NT2/D1 (cell line): ENCODE results near the gene UBE2E3.

ENCODE experiments used
- DNase-seq: peaks from one replicate; pipeline ENCODE4 v3.0.0-alpha.2; 2011; ENCODE audit warnings: low read depth, low spot score
- H3K27me3 ChIP-seq: 2 replicates; pipeline ENCODE4 v1.6.0; 2011; ENCODE audit warnings: mild to moderate bottlenecking; ENCODE audit not compliant: insufficient read length, insufficient read depth
- H3K36me3 ChIP-seq: 2 replicates; pipeline ENCODE4 v1.6.1; 2011; ENCODE audit warnings: mild to moderate bottlenecking, low read length, mixed read lengths; ENCODE audit not compliant: insufficient read depth, insufficient read length
- H3K4me1 ChIP-seq: 2 replicates; pipeline ENCODE4 v1.5.1; 2011; ENCODE audit not compliant: insufficient read depth, insufficient read length
- H3K4me3 ChIP-seq: 2 replicates; pipeline ENCODE4 v1.5.1; 2011; ENCODE audit warnings: low read depth; ENCODE audit not compliant: insufficient read length
- H3K9ac ChIP-seq: 2 replicates; pipeline ENCODE4 v1.6.0; 2011; ENCODE audit warnings: low read depth; ENCODE audit not compliant: insufficient read length
- H3K9me3 ChIP-seq: 2 replicates; pipeline ENCODE4 v1.5.1; 2011; ENCODE audit warnings: mild to moderate bottlenecking, low read length; ENCODE audit not compliant: insufficient read depth
- SUZ12 ChIP-seq: IDR thresholded peaks from 2 replicates; pipeline ENCODE4 v1.6.1; 2011; ENCODE audit not compliant: insufficient read length, insufficient read depth; ENCODE audit errors: extremely low read depth
- YY1 ChIP-seq: IDR thresholded peaks from 2 replicates; pipeline ENCODE4 v1.6.1; 2011; ENCODE audit not compliant: insufficient read length, insufficient read depth
- ZNF274 ChIP-seq: IDR thresholded peaks from 2 replicates; pipeline ENCODE4 v1.6.1; 2011; ENCODE audit warnings: mild to moderate bottlenecking, low read depth, low read length

Gene UBE2E3

DNA sequence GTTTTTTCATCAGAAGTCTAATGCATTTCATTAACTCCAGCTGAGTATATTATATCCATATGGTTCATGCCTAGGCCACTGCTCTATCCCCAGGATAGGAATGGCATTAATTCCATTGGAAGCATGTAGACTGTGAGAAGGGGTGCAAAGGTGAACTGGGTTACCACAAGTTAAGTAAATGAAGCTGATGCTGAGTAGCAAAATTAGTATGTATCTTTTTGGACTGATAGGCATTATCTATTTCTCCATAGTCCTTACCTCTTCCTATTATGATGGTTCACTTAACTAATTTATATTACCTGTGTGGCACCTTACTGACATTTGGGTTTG lies 24.9 kb downstream of the UBE2E3 start:
- DNase-seq, result no peak
- Histone ChIP-seq H3K9me3 (no peaks in the 10 kb centered on the region), H3K4me3 (no peak overlapping the region), H3K27me3 (no peaks in the 10 kb centered on the region), H3K9ac (no peak overlapping the region), H3K36me3 (no peaks in the 10 kb centered on the region), H3K4me1 (peaks cover 2% of the 10 kb centered on the region)
- TF ChIP-seq YY1 (no peak), SUZ12 (no peak), ZNF274 (no peak)

- peaks cover 2% of the 10 kb centered on the region for H3K4me1 ChIP-seq
- no peak overlapping the region for H3K4me3 ChIP-seq
- no peak overlapping the region for H3K9ac ChIP-seq
- H3K36me3 ChIP-seq, result no peaks in the 10 kb centered on the region
- no peaks in the 10 kb centered on the region for H3K27me3 ChIP-seq
- DNase-seq, result no peak
- TF ChIP-seq SUZ12, result no peak
- TF ChIP-seq ZNF274, result no peak
- H3K9me3 ChIP-seq, result no peaks in the 10 kb centered on the region
Observed at GRCh38 chr2:181005809-181006208, 25.4 kb downstream of the UBE2E3 start.

- no peak overlapping the region for H3K4me3 ChIP-seq
- DNase-seq, result no peak
- no peak overlapping the region for H3K9ac ChIP-seq
- H3K36me3 ChIP-seq, result no peaks in the 10 kb centered on the region
- H3K4me1 ChIP-seq, result no peaks in the 10 kb centered on the region
- H3K9me3 ChIP-seq, result no peaks in the 10 kb centered on the region
- H3K27me3 ChIP-seq, result no peaks in the 10 kb centered on the region
- no peak for TF ChIP-seq SUZ12
- TF ChIP-seq ZNF274, result no peak
- TF ChIP-seq YY1, result no peak
Observed at GRCh38 chr2:181007086-181007837, 26.9 kb downstream of the UBE2E3 start.

DNA sequence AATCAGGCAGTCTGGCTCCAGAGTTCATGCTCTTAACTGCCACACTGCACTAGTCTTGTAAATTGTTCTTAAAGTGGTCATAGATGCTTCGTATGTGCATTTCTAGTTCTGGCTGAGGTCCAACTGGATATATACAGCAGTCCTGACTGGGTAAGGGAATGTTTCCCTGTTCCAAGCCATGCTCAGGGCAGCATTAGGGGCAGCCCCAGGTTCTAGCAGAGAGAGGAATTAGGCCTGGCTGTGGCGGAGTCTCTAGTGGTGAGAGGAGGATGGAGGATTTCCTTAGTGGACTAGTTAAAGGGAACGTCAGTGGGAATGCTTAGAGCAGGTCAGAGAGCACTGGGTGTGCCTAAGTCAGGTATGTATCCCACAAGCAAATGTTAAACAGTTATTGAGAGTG lies 28.0 kb downstream of the UBE2E3 start:
- Histone ChIP-seq H3K4me1 (no peaks in the 10 kb centered on the region), H3K9me3 (no peaks in the 10 kb centered on the region), H3K36me3 (no peaks in the 10 kb centered on the region), H3K4me3 (no peak overlapping the region), H3K27me3 (no peaks in the 10 kb centered on the region), H3K9ac (no peak overlapping the region)
- DNase-seq, result no peak
- no peak for TF ChIP-seq SUZ12
- no peak for TF ChIP-seq YY1
- no peak for TF ChIP-seq ZNF274

DNA sequence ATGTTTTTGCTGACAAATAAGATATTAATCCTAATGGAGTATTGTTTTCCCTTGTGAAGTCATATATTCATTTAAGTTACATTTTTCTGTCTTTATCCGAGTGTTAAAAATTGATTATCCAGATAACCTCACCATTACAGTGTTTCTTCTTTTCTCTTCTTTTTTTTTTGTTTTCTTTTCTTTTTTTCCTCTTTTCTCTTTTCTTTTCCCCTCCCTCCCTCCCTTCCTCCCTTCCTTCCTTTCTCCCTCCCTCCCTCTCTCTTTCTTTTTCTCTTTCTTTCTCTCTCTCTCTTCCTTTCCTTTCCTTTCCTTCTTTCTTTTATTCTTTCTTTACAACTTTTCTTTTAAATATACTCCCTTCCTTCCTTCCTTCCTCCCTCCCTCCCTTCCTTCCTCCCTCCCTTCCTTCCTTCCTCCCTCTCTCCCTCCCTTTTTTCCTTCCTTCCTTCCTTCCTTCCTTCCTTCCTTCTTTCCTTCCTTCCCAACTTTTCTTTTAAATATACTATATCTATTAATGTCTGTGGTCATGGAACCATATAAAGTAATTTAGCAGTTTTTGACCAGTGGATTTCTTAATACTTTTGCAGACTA lies 40.9 kb downstream of the UBE2E3 start:
- no peaks in the 10 kb centered on the region for H3K9me3 ChIP-seq
- no peak overlapping the region for H3K9ac ChIP-seq
- no peaks in the 10 kb centered on the region for H3K36me3 ChIP-seq
- TF ChIP-seq SUZ12, result no peak
- TF ChIP-seq YY1, result no peak
- no peak for TF ChIP-seq ZNF274
- no peaks in the 10 kb centered on the region for H3K27me3 ChIP-seq
- H3K4me3 ChIP-seq, result no peak overlapping the region
- no peak for DNase-seq
- H3K4me1 ChIP-seq, result no peaks in the 10 kb centered on the region

DNA sequence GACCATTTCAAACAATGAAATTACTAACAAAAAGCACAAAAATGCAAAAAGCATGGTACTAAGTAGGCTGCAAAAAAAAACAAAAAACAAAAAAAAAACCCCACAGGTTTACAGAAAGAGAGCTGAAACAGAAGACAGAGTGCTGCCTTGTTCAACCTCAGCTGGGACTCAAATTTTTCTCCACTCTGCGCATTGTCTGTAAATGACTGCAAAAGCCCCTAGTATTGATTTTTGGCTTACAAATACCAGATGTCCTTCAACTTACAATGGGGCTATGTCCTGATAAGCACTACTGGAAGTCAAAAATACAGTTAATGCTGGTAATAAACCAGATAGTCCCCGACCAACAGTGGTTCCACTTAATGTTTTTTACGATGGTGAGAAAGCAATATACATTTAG lies 42.2 kb downstream of the UBE2E3 start:
- Histone ChIP-seq H3K4me1 (no peaks in the 10 kb centered on the region), H3K27me3 (no peaks in the 10 kb centered on the region), H3K9me3 (no peaks in the 10 kb centered on the region), H3K4me3 (no peak overlapping the region), H3K36me3 (no peaks in the 10 kb centered on the region), H3K9ac (no peak overlapping the region)
- no peak for DNase-seq
- no peak for TF ChIP-seq ZNF274
- TF ChIP-seq YY1, result no peak
- no peak for TF ChIP-seq SUZ12

GRCh38 chr2:181025004-181025403 lies 44.6 kb downstream of the UBE2E3 start:
- no peak for TF ChIP-seq ZNF274
- no peak for TF ChIP-seq YY1
- no peak for TF ChIP-seq SUZ12
- no peaks in the 10 kb centered on the region for H3K4me1 ChIP-seq
- DNase-seq, result no peak

GRCh38 chr2:181036445-181036844 lies 56.0 kb downstream of the UBE2E3 start:
- Histone ChIP-seq H3K36me3 (no peaks in the 10 kb centered on the region), H3K4me3 (no peak overlapping the region), H3K9me3 (no peaks in the 10 kb centered on the region), H3K4me1 (no peaks in the 10 kb centered on the region), H3K27me3 (no peaks in the 10 kb centered on the region), H3K9ac (no peak overlapping the region)
- no peak for TF ChIP-seq ZNF274
- TF ChIP-seq SUZ12, result no peak
- TF ChIP-seq YY1, result no peak
- DNase-seq, result no peak

More at GRCh38 chr2:181025004-181025403, 44.6 kb downstream of the UBE2E3 start:
- H3K9ac ChIP-seq, result no peak overlapping the region
- no peaks in the 10 kb centered on the region for H3K36me3 ChIP-seq
- no peaks in the 10 kb centered on the region for H3K9me3 ChIP-seq
- H3K27me3 ChIP-seq, result no peaks in the 10 kb centered on the region
- no peak overlapping the region for H3K4me3 ChIP-seq
